ENCODE data around the gene GLP2R.

GRCh38 chr17:9917801-9918200 is 92.1 kb downstream of the GLP2R start:
- TF ChIP-seq EZH2 (IDR thresholded peaks at IDR 0.05; ENCODE audit: insufficient read depth, poor library complexity, severe bottlenecking) (no peak), EZH2phosphoT487 (IDR thresholded peaks at IDR 0.05; ENCODE audit: insufficient read depth, low read depth) (no peak)

All from GM23248 (cell line).